ENCODE data around the gene PSTPIP1.

PSTPIP1 gene

DNA sequence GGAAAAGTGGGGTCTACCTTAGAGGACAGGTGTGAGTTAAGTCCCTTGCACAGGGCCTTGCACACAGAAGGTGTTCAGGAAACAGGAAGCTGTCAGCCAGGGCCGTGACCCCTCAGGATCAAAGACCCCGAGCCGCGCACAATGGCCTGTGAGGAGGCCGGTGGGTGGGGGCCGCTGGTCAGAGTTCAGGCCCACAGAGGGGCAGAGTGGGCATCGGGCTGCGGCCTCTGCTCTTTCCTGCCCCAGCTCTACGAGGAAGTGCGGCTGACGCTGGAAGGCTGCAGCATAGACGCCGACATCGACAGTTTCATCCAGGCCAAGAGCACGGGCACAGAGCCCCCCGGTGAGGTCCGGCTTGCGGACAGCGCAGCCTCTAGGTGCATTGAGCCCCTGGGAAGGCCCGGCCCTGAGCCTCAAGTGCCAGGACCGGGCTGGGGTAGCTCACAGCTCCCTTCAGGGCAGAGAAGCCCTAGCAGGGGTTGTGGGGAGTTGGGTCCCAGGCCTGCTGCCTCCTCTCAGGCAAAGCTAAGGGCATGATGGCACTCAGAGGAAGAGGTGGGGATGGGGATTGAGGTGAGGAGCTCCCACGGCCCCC is 37.2 kb downstream of the PSTPIP1 start:
- DNase-seq: no peak

DNA sequence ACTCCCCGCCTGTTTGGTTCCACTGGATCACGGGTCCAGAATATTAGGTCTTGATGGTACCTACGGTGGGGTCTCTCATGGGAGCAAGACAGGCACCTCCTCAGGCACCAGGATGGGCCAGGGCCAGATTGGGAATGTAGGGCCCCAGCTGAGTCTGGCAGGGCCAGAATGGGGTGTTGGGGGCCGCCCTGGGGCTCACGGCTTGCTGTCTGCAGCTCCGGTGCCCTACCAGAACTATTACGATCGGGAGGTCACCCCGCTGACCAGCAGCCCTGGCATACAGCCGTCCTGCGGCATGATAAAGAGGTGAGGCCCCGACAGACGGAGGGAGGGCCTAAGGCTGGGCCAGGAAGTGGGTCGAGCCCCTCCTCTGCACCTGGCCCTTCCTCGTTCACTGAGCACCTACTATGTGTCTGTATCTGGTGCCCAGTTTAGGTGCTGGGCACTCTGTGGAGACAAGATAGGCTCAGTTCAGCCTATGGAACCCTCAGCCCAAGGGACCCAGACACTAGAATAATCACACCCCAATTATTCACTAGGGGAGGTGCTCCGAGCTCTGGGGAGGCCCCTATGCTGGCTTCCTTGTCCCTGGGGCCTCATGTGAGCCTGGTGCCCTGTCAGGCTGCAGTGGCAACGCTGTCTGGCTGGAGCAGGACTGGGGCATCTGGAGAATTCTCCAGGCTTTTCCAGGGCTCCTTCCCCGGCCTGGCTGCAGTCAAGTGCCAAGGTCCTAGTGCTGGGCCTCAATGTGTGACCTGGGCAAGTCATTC is 37.9 kb downstream of the PSTPIP1 start:
- no peak for DNase-seq

DNA sequence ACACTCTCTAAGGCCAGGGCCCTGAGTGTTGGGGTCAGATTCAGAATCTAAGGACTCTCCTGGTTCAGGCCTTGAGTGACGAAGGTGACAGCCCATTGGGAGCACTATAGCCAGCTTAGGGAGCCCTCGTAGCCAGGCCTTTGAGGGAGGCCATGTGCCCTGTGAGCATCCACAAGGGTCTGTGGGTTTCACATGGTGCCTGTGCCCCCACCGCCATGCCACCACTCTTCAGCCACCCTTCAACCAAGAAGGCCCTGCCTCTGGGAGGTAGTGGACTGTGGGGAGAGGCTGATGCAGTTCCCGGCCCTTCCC is 38.4 kb downstream of the PSTPIP1 start:
- DNase-seq: no peak

DNA sequence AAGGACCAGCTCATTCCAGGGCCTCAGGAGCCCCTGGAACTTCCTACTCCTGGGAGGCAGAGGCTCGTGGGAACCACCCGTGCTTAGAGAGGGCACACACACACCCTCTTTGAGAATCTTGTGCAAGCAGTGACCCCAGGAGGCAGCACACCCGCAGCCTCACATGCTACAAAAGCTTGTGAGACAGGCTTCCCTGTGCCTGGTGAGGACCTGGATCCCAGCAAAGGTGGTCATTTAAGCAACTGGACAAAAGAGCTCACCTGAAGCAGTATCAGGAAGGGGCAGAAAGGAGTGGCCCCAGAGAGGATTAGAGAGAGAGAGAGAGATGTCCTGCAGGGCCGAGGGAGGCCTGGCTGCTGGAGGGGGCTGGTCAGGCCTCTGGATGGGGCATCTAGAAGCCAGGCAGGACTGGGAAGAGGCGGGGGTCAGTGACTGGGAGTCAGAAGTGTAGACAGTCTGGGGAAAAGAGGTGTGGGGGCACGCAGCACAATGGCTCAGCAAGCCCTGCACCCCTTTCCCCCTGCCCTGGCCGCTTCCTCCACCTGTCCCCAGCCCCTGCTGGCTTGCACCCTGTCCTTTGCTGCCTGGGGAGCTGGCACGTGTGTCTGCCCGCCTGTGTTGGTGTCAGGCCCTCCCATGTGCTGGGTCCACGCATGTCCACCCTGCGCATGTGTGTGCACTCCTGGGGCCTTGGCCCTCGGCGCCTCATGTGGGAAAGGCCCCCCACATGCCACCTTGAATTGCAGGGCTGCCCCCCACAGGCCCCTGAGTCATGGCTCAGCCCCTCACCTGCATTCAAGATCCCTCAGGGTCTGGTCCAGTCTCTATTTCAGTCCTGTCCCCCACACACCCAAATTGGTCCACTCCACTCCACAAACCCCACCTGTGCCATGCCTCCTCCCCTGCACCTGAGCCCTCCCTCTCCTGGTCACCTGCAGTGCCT is 39.1 kb downstream of the PSTPIP1 start:
- DNase-seq: no peak

DNA sequence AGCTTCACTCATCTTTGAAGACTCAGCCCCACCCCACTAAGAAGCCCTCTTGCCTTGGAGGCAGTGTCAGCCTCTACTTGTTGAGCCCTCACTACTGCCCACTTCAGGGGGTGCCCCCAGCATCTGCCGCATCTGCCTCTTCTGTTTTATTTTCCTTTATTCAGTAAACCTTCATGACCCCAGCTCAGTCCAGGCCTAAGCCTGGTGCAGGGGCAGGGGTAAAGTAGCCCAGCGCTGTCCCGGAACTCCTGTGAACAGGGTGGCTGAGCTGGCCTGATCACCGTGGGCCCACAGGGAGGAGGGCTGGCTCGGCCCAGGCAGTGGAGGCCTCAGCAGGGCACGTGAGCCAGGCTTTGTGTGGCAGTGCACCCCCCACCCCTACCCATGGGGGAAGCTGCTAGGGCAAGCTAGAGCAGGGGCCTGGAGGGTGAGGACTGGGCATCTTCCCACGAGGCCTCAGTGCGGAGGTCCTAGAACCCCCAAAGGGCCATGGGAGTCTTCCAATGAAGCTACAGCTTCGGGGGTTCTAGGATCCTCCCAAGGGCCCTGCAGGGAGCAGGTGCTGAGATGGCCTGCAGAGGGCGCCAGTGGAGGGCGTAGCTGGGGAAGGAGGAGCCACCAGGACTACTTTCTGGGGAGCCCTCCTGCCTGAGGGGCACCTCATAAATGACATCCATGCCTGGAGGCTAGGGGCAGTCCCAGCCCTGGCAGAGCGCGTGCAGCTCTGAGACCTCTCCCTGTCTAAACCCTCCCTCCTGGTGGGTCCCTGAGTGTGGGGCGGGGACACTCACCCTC is 40.0 kb downstream of the PSTPIP1 start:
- no peak for DNase-seq

DNA sequence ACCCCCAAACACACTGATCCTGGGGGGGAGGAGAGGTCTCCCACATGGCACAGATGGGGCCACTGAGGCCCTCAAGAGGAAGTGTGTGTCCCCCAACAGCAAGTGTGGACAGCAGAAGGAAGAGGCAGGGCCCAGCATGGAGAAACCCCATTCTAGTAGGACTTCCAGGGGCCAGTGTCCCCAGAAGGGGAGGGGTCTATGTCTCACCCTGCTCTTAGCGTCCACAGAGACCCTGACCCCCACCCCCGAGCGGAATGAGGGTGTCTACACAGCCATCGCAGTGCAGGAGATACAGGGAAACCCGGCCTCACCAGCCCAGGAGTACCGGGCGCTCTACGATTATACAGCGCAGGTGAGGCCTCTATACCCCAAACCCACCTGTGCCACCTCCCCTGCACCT is 40.7 kb downstream of the PSTPIP1 start:
- no peak for DNase-seq

DNA sequence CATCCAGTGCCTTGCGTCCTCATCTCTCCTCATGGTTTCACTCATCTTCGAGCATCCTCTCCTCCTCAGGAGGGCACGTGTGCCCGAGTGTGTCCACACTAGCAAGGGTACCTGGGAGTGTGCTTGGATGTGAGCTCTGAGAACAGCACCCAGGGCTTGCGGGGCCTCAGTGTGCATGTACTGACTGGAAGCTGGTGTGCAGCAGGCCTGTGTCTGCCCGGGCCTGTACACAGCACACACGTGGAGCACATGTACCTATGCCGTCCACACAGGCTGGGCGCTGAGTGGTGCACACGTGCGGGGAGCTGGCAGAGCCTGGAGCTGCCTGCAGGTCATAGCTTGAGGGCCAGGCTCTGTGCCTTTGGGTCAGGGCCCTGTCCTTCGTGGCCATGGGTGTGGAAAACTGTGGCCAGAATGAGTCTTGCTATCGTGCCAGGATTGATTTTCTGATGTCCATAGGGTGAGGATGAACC is 41.1 kb downstream of the PSTPIP1 start:
- no peak for DNase-seq

DNA sequence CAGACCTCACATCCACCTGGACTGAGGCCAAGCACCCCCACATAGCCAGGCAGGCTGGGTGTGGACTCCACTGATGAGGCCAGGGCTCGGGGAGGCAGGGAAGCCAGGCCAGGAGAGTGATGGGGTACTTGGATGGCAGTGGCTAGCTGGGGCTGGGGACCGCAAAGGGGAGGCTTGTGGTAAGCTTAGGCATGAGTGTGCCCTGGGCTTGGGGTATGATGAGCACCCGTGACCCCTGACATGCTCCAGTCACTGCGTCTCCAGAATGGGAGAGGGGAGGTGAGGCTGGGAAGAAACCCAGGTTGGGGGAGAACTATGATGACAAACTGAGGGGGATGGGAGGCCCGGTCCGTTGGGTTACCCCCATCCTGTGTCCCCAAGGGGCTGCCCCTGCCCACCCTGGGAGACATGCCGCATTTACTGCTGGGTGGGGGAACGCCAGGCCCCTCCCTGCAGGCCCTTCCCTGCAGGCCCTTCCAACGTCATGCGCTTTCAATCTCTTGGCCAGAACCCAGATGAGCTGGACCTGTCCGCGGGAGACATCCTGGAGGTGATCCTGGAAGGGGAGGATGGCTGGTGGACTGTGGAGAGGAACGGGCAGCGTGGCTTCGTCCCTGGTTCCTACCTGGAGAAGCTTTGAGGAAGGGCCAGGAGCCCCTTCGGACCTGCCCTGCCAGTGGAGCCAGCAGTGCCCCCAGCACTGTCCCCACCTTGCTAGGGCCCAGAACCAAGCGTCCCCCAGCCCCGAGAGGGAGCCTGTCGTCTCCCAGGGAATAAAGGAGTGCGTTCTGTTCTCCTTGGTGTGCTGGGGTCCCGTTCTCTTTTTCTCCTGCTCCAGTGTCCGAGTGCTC is 41.8 kb downstream of the PSTPIP1 start:
- no peak for DNase-seq

DNA sequence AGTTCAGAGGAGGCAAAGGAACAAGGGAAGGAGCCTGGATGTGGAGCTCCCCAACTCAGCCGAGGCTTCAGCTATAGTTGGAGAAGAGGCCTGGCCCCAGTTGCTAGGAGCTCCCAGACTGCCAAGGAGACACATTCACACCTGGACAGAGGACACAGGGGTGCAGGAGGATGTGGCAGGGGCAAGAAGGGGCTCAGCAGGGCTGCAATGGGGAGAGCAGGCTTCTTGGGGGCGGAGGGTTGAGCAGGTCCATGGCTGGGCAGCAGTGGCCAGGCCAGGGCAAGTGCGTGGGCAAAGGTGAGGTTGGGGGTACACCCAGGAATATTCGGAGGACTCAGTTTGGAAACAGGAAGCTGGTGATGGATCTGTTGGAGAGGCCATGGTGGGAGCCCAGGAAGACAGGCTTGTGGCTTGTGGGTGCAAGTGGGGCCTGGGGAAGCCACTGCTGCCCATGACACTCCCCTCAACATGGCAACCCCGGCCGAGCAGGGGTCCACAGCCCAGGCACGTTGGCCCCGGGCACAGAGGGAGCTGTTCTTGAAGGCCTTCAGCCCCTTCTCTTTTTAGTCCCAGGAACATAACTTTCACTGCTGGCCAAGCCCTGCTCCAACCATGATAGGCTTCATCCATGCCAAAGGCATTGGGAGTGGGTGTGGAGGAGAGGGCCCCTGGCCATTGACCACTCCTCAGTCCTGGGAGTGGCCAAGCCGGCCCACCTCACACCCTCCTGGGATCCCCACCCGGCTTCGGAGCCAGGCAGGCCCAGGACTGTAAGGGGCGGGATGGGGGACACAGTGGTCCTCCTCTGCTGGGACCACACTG is 42.7 kb downstream of the PSTPIP1 start:
- DNase-seq: no peak

DNA sequence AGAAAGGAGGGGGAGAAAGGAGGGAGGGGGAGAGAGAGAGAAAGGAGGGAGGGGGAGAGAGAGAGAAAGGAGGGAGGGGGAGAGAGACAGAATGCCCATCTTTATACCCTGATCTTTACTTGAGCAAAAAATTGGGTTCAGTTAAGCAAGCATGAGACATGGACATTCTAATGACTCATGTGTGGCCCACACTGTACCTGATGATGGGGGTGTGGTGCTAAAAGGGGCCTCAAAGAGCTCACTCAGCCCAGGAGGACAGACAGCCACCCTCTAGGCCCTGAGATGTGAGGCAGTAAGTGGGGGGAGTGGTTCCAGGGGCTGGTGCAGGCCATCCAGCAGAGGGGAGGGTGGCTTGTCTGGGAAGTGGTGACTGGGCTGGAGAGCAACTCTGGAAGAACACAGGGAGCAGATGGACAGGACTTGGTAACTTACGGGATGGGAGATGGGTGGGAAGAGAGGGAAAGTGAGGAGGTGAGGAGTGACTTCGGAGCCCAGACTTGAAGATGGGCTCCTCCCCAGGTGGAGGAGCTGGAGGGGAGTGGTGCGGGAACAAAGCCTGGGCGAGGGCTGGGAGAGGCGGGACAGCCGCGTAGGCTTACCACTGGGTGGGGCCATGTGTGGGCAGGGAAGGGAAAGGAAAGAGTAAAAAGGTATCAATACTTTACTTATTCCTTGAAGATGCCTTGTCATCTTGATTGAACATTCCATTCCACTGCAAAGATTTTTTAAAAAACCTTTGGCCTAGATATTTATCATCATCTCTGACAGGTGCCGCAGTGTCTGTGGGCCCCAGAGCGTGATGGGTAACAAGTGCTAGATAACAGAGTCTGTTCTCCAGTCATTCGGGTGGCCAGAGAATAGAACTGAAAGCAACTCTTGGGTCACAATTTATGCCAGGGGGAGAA is 43.6 kb downstream of the PSTPIP1 start:
- DNase-seq: no peak

DNA sequence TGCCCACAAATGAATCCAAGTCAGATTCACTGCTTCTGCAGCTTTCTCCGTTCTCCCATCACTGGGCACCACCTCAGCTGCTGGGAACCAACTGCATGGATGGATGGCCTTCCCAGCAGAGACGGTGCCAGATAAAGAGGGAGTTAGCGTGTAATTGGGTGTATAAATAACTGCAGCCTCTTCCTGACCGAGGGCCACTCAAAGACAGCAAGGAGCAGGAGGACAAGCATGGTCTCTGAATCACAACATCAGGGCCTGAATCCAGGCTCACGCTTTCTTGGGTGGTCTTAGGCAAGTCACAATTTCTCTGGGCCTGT is 44.2 kb downstream of the PSTPIP1 start:
- DNase-seq: no peak

DNA sequence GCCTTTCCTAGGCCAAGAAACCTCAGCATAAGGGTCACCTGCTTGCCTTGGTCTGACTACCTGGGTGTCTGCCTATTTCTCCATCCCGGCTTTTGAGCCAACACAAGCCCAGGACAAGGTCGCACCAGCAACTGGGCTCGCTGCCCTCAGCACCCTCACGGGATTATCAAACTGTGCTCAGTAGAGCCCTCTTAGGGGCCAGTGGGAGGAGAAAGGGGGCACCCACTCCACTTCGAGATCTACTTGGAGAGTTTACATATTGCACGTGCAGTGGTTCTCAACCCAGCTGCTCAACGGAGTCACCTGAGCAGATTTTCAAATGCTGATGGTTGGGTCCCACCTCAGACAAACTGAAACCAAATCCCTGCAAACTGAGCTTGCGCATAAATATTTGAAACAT is 44.9 kb downstream of the PSTPIP1 start:
- no peak for DNase-seq

DNA sequence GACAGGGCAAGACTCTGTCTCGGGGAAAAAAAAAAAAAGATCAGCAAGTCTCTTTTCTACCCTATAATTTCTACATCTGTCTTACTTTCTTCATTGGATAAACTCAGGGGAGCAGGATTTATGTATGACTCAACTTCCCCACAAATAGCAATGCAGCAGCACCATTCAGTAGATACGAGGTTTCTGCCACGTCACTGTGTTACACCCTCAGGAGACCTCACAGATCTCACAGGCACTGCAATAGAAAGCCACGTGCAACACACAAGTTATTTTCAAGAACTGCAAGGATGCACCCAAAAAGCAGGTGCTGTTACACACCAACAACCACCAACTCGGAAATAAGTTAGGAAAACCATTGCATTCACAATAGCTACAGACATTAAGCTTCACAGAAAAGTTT is 45.7 kb downstream of the PSTPIP1 start:
- DNase-seq: no peak

DNA sequence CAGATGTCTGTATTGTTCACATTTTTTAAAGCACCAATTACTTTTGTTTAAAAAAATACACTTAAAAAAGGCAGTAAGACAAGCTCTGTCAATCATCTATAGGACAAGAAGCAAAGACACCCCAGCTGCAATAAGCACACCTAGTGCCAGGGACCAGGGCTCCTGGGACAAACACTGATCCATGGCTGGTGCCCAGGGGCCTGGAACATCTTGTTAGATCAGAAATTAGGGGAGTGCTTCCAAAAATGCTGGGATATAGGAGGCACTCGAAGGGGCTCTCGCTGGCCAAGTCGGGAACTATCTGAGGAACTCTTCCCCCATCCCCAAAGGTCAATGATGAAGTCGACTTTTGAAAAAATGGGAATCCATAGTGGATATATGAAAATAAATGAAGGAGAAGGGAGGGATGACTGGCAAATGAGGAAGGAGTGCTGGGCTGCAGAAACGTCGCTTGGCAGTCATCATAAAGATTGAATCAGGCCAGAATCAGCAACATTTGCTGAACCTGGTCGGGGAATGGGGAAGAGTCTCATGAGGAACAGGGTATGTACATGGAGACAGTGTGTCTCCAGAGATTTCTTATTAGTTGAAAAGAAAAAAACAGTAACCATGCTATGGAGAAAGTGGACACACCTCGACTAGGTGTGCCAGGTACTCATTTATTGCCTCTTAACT is 47.5 kb downstream of the PSTPIP1 start:
- no peak for DNase-seq

DNA sequence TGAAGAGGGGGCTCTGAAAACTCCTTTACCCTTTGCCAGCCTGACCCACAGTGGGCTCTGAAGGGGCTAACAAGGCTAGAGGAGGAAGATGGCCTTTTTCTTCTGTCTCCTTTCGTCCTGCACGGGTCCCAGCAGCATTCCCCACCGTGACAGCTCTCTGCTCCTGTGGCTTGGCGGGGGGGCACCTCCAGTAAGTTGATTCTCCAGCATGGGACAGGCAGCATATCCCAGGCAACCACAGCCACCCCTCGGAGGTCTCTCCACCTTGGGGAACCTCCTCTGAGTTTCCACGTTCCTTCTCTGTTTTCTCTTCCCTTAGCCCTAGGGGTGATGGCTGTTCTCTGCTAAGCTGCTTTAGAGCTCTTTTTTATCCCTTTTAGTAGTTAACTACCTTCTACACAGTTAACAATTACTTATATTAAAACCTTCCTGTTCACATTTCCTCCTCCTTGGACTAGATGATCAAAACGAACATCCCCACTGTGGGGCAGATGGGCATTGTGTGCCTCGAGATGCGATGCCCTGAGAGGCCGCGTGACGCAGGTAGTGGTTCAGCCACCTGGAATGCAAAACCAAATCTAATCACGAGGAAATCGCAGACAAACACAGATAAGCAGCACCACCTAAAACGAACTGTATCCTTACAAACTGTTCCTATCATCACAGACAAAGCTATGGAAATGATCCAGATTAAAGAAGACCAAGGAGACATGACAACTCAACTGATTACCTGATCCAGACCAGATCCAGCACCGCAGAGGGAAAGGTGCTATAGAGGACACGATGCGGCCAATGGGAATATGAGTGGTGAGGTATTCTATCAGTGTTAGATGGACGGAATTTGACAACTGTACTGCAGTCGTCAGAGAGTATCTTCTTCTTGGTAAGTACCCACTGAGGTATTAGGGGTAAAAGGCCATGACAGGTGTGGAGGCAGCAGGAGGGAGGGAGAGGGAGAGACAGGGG is 48.3 kb downstream of the PSTPIP1 start:
- no peak for DNase-seq

DNA sequence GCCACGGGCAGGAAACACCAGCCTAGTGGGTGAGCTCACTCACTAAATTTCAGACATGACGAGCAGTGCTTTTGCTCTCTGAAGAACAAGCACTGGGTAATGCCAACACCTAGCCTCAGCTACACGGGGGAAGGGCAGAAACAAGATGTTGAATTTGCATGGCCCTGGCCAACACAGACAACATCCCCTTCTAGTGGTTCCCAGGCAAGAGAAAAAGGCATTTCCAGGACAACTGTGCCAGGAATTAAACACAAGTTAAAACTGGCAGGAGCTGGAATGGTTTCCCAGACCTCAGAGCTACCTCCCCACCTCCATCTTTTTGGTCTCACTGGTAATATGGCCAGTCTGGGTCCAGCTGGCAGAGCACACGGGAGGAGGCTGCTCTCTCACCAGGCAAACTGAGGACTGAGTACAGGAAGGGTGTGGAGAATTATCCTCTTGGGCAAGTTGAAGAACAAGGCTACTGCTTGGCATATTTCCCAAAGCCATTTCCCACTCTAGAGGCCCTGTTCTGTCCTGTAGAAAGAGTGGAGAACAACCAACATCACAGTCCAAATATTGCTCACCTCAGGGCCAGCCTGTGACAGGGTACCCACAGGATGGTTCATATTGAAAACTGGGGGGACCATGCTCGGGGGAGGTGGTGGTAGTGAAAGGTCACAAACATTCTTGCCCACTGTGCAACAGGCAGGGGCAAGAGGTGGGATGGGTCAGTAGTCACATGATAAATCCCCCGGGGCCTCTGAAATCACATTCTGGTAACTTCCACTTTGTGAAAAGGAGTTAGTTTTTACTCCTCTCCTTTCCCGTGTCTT is 49.5 kb downstream of the PSTPIP1 start:
- DNase-seq: no peak

DNA sequence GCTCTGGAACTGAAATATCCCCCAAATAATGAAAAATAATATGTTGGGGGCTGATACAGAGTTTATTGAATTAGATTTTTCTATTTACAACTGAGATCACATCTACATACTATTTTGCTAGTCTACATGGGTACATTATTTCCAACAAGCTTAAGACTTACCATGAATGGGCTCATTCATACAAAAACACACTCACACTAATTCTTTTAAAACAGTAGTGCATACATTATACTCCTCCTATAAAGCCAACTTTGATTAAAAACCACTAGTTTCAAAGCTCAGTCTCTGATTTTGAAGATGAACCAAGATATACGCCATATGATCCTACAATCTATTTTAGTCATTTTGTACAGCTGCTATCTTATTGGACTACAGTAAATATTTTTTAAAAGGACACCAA is 51.1 kb downstream of the PSTPIP1 start:
- DNase-seq: no peak

All from NCI-H1694 treated with DMSO at 0.1 percent for 48 hours (cell line).